SU-DHL-6 (cell line): ENCODE measurements around the gene EBLN2.

Experiments used
- CTCF ChIP-seq: fragments of 200-600 bp; sonication (generic); IDR thresholded peaks from one replicate; pipeline ENCODE4 v1.5.1; 2017; ENCODE audit warnings: antibody characterized with exemption, mild to moderate bottlenecking, low read length, moderate library complexity; ENCODE audit not compliant: insufficient read depth, poor library complexity, severe bottlenecking
- EZH2phosphoT487 ChIP-seq: fragments of 200-600 bp; sonication (generic), shearing (Covaris generic); conservative IDR thresholded peaks from 2 replicates; pipeline ENCODE4 v1.6.1; 2018; ENCODE audit warnings: mild to moderate bottlenecking, antibody characterized with exemption, low read length, moderate library complexity, mixed read lengths

DNA sequence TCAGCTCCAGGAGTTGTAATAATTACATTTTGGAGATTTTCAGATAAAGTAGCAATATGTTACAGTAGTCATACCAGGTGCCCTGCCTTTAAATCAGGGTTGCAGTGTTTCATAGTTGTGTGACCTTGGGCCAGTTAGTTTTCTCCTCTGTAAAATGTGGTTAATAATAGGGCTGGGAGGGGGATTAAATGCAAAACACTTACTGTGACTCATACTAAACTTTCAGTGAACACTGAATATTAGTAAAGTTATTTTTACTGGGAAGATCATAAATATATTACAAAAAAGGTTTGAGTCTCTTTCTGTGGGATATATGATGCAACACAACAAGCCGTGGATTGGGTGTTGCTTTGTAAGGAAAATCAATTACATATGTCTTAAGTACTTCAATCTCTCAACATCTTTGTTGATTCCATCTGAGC, 1.1 kb upstream of the EBLN2 start:
- TF ChIP-seq CTCF: no peak
- no peak for TF ChIP-seq EZH2phosphoT487
